ENCODE data around the gene PLXDC1.

PLXDC1 gene

DNA sequence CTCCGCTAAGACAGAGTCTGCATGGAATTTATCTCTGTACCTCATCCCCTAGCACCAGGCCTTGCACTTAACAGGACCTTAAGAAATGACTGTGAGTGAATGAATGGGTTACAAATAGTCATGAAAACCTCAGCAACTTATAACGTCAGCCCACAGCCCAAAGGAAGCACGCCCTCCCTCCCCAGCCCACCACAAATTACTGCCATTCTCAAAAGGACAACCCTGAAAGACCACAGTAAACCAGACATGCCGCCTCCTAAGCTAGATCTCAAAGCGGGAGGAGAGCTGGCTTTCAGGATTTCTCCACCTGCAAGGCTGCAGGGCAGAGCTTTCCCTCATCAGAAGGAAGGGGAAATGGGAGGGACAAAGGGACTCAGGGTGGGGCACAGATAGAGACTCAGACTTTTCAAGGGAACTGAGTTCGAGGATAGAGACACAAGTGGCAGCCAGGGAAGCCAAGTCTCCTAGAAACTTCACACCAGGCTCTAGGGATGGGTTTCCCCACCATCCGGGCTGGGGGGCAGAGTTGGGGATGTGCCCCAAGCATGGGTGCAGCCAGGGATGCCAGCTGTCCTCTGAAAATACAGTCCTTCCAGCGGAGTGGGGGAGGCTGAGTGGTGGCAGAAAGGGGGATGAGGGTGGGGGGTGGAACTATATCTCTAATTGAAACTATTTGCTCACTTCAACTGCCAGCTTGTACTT, 56.7 kb downstream of the PLXDC1 start:
- Mint-ChIP-seq H3K4me3 (peak overlapping the region; percentile 69), H3K27ac (peak overlapping the region; percentile 87), H3K27me3 (no peaks in the 10 kb centered on the region), H3K4me1 (ENCODE audit: low read depth) (peaks cover 83% of the 10 kb centered on the region), H3K36me3 (no peaks in the 10 kb centered on the region), H3K9me3 (ENCODE audit: low read depth) (no peaks in the 10 kb centered on the region)

- H3K36me3 Mint-ChIP-seq = no peaks in the 10 kb centered on the region
- H3K4me1 Mint-ChIP-seq (ENCODE audit: low read depth) = peaks cover 73% of the 10 kb centered on the region
- peak overlapping the region; percentile 88 for H3K27ac Mint-ChIP-seq
- H3K9me3 Mint-ChIP-seq (ENCODE audit: low read depth) = no peaks in the 10 kb centered on the region
- no peaks in the 10 kb centered on the region for H3K27me3 Mint-ChIP-seq
- peak overlapping the region; percentile 81 for H3K4me3 Mint-ChIP-seq
These were observed 58.7 kb downstream of the PLXDC1 start for GRCh38 chr17:39092692-39093230.

DNA sequence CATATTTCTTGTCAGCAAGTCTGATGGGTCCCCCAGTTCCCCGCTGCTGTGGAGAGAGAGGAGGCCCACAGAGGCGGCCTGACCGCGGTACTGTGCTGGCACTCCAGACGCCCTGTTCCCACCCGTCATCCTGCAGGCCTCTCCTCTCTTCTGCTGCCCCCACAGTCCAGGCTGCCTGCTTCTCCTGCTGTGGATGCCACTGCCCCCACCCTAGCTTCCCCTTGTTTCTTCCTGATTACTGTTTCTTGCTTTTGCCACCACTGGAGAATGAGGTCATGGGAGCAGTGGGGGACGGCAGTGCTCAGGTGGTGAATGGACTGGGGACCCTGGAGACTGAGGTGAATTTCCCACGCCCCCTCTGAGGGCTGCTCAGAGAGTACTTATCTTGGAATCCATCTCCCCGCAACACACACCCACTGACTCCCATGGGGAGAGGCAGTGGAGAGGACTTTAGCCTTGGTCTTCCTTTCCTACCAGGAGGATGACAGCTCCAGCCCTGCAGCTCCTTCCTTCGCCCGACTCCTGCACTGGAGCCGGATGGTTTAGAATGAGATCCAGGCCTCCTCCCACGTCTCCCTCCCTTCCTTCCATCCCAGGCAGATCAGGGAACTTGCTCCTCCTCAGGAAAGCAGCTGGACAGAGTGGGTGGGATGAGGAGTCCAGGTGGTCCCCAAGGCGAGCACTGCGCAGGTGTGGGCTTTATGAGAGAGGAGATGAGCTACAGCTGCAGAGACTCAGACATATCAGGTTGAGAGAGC, 60.4 kb downstream of the PLXDC1 start:
- Mint-ChIP-seq H3K4me3 (peak overlapping the region; percentile 44), H3K4me1 (ENCODE audit: low read depth) (peaks cover 59% of the 10 kb centered on the region), H3K27me3 (no peaks in the 10 kb centered on the region), H3K9me3 (ENCODE audit: low read depth) (no peaks in the 10 kb centered on the region), H3K36me3 (no peaks in the 10 kb centered on the region), H3K27ac (peak overlapping the region; percentile 87)

DNA sequence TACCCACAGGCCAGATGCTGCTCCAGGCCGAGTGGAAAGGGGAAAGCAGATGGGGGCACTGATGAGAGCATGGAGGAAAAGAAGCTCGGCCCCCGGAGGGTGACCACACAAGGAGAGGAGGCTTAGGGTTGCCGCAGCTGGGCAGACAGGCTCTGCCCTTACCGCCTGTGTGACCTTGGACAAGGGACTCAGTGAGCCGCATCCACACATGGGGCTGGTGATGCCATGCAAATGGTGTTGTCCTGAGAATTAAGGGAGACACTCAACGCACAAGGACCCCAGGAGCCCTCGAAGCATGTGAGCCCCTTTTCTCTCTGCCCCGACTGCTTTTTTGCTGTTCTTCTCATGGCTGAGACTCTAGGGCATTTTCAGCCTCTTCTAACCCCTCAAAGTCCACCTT, 61.0 kb downstream of the PLXDC1 start:
- Mint-ChIP-seq H3K36me3 (no peaks in the 10 kb centered on the region), H3K4me1 (ENCODE audit: low read depth) (peaks cover 53% of the 10 kb centered on the region), H3K27ac (peak overlapping the region; percentile 87), H3K4me3 (no peak overlapping the region), H3K27me3 (no peaks in the 10 kb centered on the region), H3K9me3 (ENCODE audit: low read depth) (no peaks in the 10 kb centered on the region)

GRCh38 chr17:39084558-39084957, 66.9 kb downstream of the PLXDC1 start:
- Mint-ChIP-seq H3K27me3 (no peaks in the 10 kb centered on the region), H3K27ac (no peak overlapping the region), H3K9me3 (ENCODE audit: low read depth) (no peaks in the 10 kb centered on the region)

GRCh38 chr17:39083270-39083669, 68.2 kb downstream of the PLXDC1 start:
- Mint-ChIP-seq H3K36me3 (peaks cover 4% of the 10 kb centered on the region), H3K4me3 (no peak overlapping the region), H3K4me1 (ENCODE audit: low read depth) (no peaks in the 10 kb centered on the region), H3K27ac (no peak overlapping the region), H3K27me3 (no peaks in the 10 kb centered on the region), H3K9me3 (ENCODE audit: low read depth) (no peaks in the 10 kb centered on the region)

More at GRCh38 chr17:39084558-39084957, 66.9 kb downstream of the PLXDC1 start:
- Mint-ChIP-seq H3K4me3 (no peak overlapping the region), H3K4me1 (ENCODE audit: low read depth) (peaks cover 5% of the 10 kb centered on the region), H3K36me3 (peaks cover 3% of the 10 kb centered on the region)

GRCh38 chr17:39082482-39082881, 69.0 kb downstream of the PLXDC1 start:
- Mint-ChIP-seq H3K27me3 (no peaks in the 10 kb centered on the region), H3K4me1 (ENCODE audit: low read depth) (no peaks in the 10 kb centered on the region), H3K9me3 (ENCODE audit: low read depth) (no peaks in the 10 kb centered on the region), H3K4me3 (no peak overlapping the region), H3K27ac (no peak overlapping the region), H3K36me3 (peaks cover 5% of the 10 kb centered on the region)

GRCh38 chr17:39081851-39082250, 69.6 kb downstream of the PLXDC1 start:
- no peaks in the 10 kb centered on the region for H3K4me1 Mint-ChIP-seq (ENCODE audit: low read depth)
- peaks cover 5% of the 10 kb centered on the region for H3K36me3 Mint-ChIP-seq
- no peak overlapping the region for H3K4me3 Mint-ChIP-seq
- H3K27me3 Mint-ChIP-seq = no peaks in the 10 kb centered on the region
- no peak overlapping the region for H3K27ac Mint-ChIP-seq
- H3K9me3 Mint-ChIP-seq (ENCODE audit: low read depth) = no peaks in the 10 kb centered on the region

- H3K9me3 Mint-ChIP-seq (ENCODE audit: low read depth) = no peaks in the 10 kb centered on the region
- peaks cover 5% of the 10 kb centered on the region for H3K36me3 Mint-ChIP-seq
- no peak overlapping the region for H3K27ac Mint-ChIP-seq
- H3K4me3 Mint-ChIP-seq = no peak overlapping the region
- no peaks in the 10 kb centered on the region for H3K4me1 Mint-ChIP-seq (ENCODE audit: low read depth)
- H3K27me3 Mint-ChIP-seq = no peaks in the 10 kb centered on the region
These were observed 70.9 kb downstream of the PLXDC1 start for GRCh38 chr17:39080421-39081078.

DNA sequence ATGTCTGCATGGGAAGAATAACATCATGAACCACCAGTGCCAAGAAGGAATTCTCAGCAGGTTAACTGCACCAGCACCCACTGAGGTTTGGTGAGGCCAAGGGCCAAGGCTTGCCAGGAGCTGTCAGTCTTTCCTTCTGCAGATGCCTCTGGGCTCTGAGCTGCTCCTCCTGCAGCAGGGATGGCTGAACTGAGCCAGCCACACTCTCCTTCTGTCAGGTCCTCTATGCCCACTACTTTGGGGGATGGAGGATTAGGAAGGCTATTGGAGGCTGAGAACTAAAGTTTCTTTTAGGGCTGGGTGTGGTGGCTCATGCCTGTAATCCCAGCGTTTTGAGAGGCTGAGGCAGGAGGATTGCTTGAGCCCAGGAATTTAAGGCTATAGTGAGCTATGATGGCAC, 71.6 kb downstream of the PLXDC1 start:
- H3K27ac Mint-ChIP-seq = no peak overlapping the region
- no peaks in the 10 kb centered on the region for H3K27me3 Mint-ChIP-seq
- H3K4me3 Mint-ChIP-seq = no peak overlapping the region
- H3K9me3 Mint-ChIP-seq (ENCODE audit: low read depth) = no peaks in the 10 kb centered on the region
- H3K36me3 Mint-ChIP-seq = peaks cover 8% of the 10 kb centered on the region
- no peaks in the 10 kb centered on the region for H3K4me1 Mint-ChIP-seq (ENCODE audit: low read depth)

DNA sequence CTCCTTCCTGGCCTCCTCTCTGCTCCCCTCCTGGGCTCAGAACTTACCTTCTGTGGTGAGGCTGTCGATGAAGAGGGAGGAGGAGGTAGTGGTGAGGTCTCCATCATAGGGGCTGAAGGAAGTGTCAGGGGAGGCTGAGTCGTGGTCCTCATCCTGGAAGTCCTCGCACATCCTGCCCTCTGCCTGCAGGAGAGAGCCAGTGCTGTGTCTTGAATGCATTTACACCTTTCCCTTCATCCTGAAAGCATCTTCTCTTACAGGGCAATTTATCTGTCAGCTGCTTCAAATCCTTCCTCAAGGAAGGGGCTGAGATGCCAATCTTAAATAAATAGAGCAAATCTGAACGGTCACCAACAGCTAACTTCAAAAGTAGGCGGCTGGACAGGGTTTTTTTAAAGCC, 73.6 kb downstream of the PLXDC1 start:
- peaks cover 6% of the 10 kb centered on the region for H3K36me3 Mint-ChIP-seq
- no peaks in the 10 kb centered on the region for H3K9me3 Mint-ChIP-seq (ENCODE audit: low read depth)

GRCh38 chr17:39077252-39077651, 74.2 kb downstream of the PLXDC1 start:
- H3K36me3 Mint-ChIP-seq = peaks cover 6% of the 10 kb centered on the region
- H3K27me3 Mint-ChIP-seq = no peaks in the 10 kb centered on the region
- H3K4me3 Mint-ChIP-seq = no peak overlapping the region
- H3K9me3 Mint-ChIP-seq (ENCODE audit: low read depth) = no peaks in the 10 kb centered on the region
- no peaks in the 10 kb centered on the region for H3K4me1 Mint-ChIP-seq (ENCODE audit: low read depth)
- no peak overlapping the region for H3K27ac Mint-ChIP-seq

More for the DNA sequence above, 73.6 kb downstream of the PLXDC1 start:
- H3K4me3 Mint-ChIP-seq = no peak overlapping the region
- H3K27ac Mint-ChIP-seq = no peak overlapping the region
- H3K4me1 Mint-ChIP-seq (ENCODE audit: low read depth) = no peaks in the 10 kb centered on the region
- H3K27me3 Mint-ChIP-seq = no peaks in the 10 kb centered on the region

GRCh38 chr17:39074676-39075075, 76.8 kb downstream of the PLXDC1 start:
- Mint-ChIP-seq H3K9me3 (ENCODE audit: low read depth) (no peaks in the 10 kb centered on the region), H3K36me3 (peaks cover 6% of the 10 kb centered on the region), H3K4me3 (no peak overlapping the region), H3K27me3 (no peaks in the 10 kb centered on the region), H3K27ac (no peak overlapping the region), H3K4me1 (ENCODE audit: low read depth) (no peaks in the 10 kb centered on the region)

DNA sequence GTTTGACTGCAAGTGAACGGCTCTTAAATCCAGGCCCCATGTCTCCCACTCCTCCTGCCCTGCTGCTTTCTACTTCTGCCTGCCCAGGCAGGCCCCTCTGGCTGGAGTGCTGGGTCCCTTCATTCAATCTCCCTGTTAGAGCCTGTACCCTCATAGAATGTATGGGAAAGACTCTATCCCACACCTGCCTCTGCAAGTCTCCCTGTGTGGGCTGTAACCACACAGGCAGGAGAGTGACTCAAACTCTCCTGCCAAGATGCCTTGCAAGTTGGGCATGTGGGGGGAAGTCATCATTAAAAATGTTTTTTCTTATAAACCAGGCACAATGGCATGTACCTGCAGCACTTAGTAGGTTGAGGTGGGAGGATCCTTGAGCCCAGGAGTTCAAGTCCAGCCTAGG, 77.5 kb downstream of the PLXDC1 start:
- Mint-ChIP-seq H3K9me3 (ENCODE audit: low read depth) (no peaks in the 10 kb centered on the region), H3K27ac (no peak overlapping the region), H3K4me1 (ENCODE audit: low read depth) (peaks cover 5% of the 10 kb centered on the region), H3K4me3 (no peak overlapping the region), H3K27me3 (no peaks in the 10 kb centered on the region), H3K36me3 (peaks cover 6% of the 10 kb centered on the region)

- no peak overlapping the region for H3K4me3 Mint-ChIP-seq
- peaks cover 5% of the 10 kb centered on the region for H3K4me1 Mint-ChIP-seq (ENCODE audit: low read depth)
- no peak overlapping the region for H3K27ac Mint-ChIP-seq
- no peaks in the 10 kb centered on the region for H3K9me3 Mint-ChIP-seq (ENCODE audit: low read depth)
- no peaks in the 10 kb centered on the region for H3K27me3 Mint-ChIP-seq
- H3K36me3 Mint-ChIP-seq = peaks cover 5% of the 10 kb centered on the region
These were observed 78.1 kb downstream of the PLXDC1 start for GRCh38 chr17:39073353-39073752.

All from activated naive CD8-positive, alpha-beta T cell (primary cell).